Tongue (tissue), 2 donors: ENCODE data around the gene GADD45G. TPM values are rescaled to one million over a fixed set of nuclear protein-coding genes. Genes with fewer than 3 reads are reported as not detected.

Experiments
- DNase-seq: peaks from one replicate; pipeline ENCODE4 v3.0.0-alpha.2; 2015
- total RNA-seq: library from RNA; depleted of rRNA; stranded (reverse); fragments of >200 nt; gene quantifications from one replicate; pipeline ENCODE4 v1.2.3, GENCODE V29; 2014

GADD45G gene
- total RNA-seq, 1 donor from 2014 or later, result 22.2 TPM

DNA sequence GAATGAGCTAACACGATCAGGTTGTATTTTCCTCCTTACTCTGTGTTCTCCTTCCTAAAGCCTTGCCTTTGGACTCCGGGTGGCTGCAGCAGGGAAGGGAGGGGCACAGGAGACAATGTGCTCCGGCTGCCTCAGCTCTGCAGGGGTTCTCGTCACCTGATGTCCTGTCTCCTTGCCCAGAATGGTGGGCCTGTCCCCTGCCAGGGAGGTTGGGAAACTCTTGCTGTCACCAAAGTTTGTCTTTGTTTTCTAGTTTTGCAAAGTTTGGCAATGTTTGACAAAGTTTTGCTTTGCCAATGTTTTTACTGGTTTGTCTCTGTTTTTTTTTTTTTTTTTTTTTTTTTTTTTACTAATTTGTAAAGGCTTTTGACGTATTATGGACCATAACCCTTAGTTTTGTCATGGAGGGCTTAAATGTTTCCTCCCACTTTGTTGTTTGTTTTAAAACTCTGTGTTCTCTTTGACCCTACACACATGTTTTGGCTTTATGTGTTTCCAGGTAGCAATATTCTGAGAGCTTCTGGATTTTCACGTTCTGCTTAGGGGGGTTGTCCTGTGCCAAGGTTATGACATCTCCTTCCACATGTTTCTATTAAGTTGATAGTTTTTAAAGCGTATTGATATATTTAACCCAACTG, 49.3 kb downstream of the GADD45G start:
- no peak for DNase-seq

DNA sequence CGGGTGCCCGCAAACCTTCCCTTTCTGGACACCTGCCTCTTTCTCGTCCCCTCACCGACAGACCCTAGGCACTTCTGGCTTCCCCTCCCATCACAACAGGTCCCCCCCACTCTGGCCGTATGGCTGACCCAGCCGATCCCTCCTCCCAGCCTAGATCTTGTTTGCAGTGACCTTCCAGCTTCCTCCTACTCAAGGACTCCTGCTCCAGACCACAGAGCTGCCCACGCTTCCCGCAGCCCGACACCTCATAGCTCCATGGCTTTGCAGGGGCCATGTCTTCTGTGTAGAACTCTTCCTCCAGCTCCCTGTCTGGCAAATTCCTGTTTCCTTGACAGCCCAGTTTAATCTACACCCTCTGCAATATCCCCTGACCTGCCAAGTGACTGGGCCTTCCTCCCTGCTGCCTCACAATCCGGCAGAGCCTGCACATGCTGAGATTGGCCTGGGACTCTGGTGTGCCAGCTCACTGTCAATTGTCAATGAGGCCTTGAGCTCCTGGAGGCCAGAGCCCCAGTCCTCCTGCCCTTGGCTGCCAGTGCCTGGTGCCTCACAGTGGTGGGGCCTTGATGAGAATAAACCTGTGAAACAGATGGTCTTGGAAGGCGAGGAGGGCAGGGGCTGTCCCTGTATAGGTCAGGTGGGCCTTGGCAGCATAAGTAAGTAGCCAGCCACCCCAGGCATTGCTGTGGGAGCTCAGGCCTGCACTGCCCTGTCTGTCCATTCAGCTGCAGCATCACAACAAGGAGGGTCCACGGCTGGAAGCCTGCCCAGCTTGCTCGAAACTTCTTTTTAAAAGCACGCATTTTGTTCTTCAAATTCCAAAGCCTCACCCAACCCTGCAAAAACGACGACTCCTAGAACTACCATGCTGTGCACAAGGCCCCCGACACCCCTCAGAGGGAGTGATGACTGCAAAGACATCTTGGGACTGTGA, 50.5 kb downstream of the GADD45G start:
- no peak for DNase-seq

Other genes with a start within 250 kb of the GADD45G start
- 35.8 TPM for gene SEMA4D, start 106.9 kb upstream of the GADD45G start, total RNA-seq